Mesodermal cell (in vitro differentiated cells): ENCODE results near the gene INKA2.
"Not testable (repeated sequence)": the region's sequence is repeated elsewhere in the genome, so short reads cannot be mapped to it uniquely, and the experiment has no call there.

Source experiments
- H3K27ac ChIP-seq: 2 replicates; pipeline ENCODE4 v1.7.0; 2013; ENCODE audit warnings: mild to moderate bottlenecking, low read depth, low read length, moderate library complexity; ENCODE audit not compliant: severe bottlenecking
- H3K36me3 ChIP-seq: 2 replicates; pipeline ENCODE4 v1.7.1; 2013; ENCODE audit warnings: mild to moderate bottlenecking, low read length, moderate library complexity; ENCODE audit not compliant: control insufficient read depth, insufficient read depth
- H3K4me1 ChIP-seq: one replicate; pipeline ENCODE4 v1.7.1; 2013; ENCODE audit warnings: mild to moderate bottlenecking, low read length; ENCODE audit not compliant: insufficient read depth, control insufficient read depth, poor library complexity, severe bottlenecking
- H3K4me3 ChIP-seq: 2 replicates; pipeline ENCODE4 v1.7.0; 2013; ENCODE audit warnings: low read length, control low read depth, mild to moderate bottlenecking; ENCODE audit not compliant: insufficient read depth, poor library complexity, severe bottlenecking; ENCODE audit errors: extremely low read depth
- H3K9me3 ChIP-seq: 2 replicates; pipeline ENCODE4 v1.7.1; 2013; ENCODE audit warnings: mild to moderate bottlenecking, low read length, moderate library complexity; ENCODE audit not compliant: control insufficient read depth
- WGBS, 2 experiments: methylation state at CpG; one replicate each; pipeline ENCODE4 v1.1.5; 2013; ENCODE audit warnings: missing lambda C conversion rate in 2 of 2; ENCODE audit not compliant: insufficient coverage in 2 of 2; 5-methylcytosine and 5-hydroxymethylcytosine counted together

Gene INKA2

GRCh38 chr1:111751906-111752575, 12.8 kb upstream of the INKA2 start:
- H3K36me3 ChIP-seq: peaks cover 4% of the 10 kb centered on the region
- no peak overlapping the region for H3K4me3 ChIP-seq
- peaks cover 10% of the 10 kb centered on the region for H3K4me1 ChIP-seq
- WGBS, 2 experiments: no CpG with 5 or more reads among the region's 2 CpGs
- H3K27ac ChIP-seq: no peak overlapping the region
- H3K9me3 ChIP-seq: no peaks in the 10 kb centered on the region

- Histone ChIP-seq H3K4me1 (peaks cover 7% of the 10 kb centered on the region), H3K36me3 (no peaks in the 10 kb centered on the region), H3K4me3 (no peak overlapping the region), H3K27ac (no peak overlapping the region), H3K9me3 (no peaks in the 10 kb centered on the region)
- WGBS, 2 experiments: 92 to 100% methylated on average over 2 of the region's 2 CpGs
Measured at GRCh38 chr1:111750856-111751255, 11.7 kb upstream of the INKA2 start.

GRCh38 chr1:111749628-111750027, 10.4 kb upstream of the INKA2 start:
- Histone ChIP-seq H3K9me3 (no peaks in the 10 kb centered on the region), H3K4me3 (no peak overlapping the region), H3K27ac (peak overlapping the region; percentile 19), H3K4me1 (peaks cover 7% of the 10 kb centered on the region), H3K36me3 (no peaks in the 10 kb centered on the region)
- 92 to 100% methylated on average over 1 to 2 of the region's 3 CpGs for WGBS, 2 experiments

GRCh38 chr1:111747947-111748346, 8.8 kb upstream of the INKA2 start:
- Histone ChIP-seq H3K4me3 (no peak overlapping the region), H3K4me1 (peaks cover 19% of the 10 kb centered on the region), H3K27ac (no peak overlapping the region), H3K9me3 (no peaks in the 10 kb centered on the region), H3K36me3 (no peaks in the 10 kb centered on the region)
- 96 to 100% methylated on average over 3 of the region's 4 CpGs for WGBS, 2 experiments

- WGBS, 2 experiments: 33 to 41% methylated on average over 2 of the region's 3 CpGs
- Histone ChIP-seq H3K9me3 (no peaks in the 10 kb centered on the region), H3K27ac (no peak overlapping the region), H3K4me1 (peaks cover 24% of the 10 kb centered on the region), H3K36me3 (no peaks in the 10 kb centered on the region), H3K4me3 (no peak overlapping the region)
Measured at GRCh38 chr1:111747282-111747734, 8.1 kb upstream of the INKA2 start.

- WGBS, 2 experiments: 88 to 90% methylated on average over 1 to 2 of the region's 2 CpGs
- no peaks in the 10 kb centered on the region for H3K9me3 ChIP-seq
- peaks cover 24% of the 10 kb centered on the region for H3K4me1 ChIP-seq
- no peaks in the 10 kb centered on the region for H3K36me3 ChIP-seq
- no peak overlapping the region for H3K27ac ChIP-seq
- H3K4me3 ChIP-seq: no peak overlapping the region
Measured at GRCh38 chr1:111746614-111746999, 7.4 kb upstream of the INKA2 start.

GRCh38 chr1:111745675-111746613, 6.7 kb upstream of the INKA2 start:
- Histone ChIP-seq H3K9me3 (no peaks in the 10 kb centered on the region), H3K27ac (no peak overlapping the region), H3K36me3 (no peaks in the 10 kb centered on the region), H3K4me3 (no peak overlapping the region), H3K4me1 (peaks cover 24% of the 10 kb centered on the region)
- 88 to 91% methylated on average over 1 to 2 of the region's 9 CpGs for WGBS, 2 experiments

- WGBS, 2 experiments: 71% methylated on average over 1 of the region's 3 CpGs; no CpG with 5 or more reads in 1 of the 2 experiments
- H3K27ac ChIP-seq: no peak overlapping the region
- no peaks in the 10 kb centered on the region for H3K36me3 ChIP-seq
- H3K9me3 ChIP-seq: no peaks in the 10 kb centered on the region
- peaks cover 16% of the 10 kb centered on the region for H3K4me1 ChIP-seq
- no peak overlapping the region for H3K4me3 ChIP-seq
Measured at GRCh38 chr1:111743679-111744101, 4.5 kb upstream of the INKA2 start.

- H3K27ac ChIP-seq: no peak overlapping the region
- peaks cover 17% of the 10 kb centered on the region for H3K4me1 ChIP-seq
- H3K36me3 ChIP-seq: no peaks in the 10 kb centered on the region
- no peaks in the 10 kb centered on the region for H3K9me3 ChIP-seq
- WGBS, 2 experiments: 95 to 100% methylated on average over 2 of the region's 5 CpGs
- no peak overlapping the region for H3K4me3 ChIP-seq
Measured at GRCh38 chr1:111742938-111743549, 3.8 kb upstream of the INKA2 start.

- not testable (repeated sequence) for H3K36me3 ChIP-seq, H3K27ac ChIP-seq, H3K4me3 ChIP-seq, H3K9me3 ChIP-seq
- H3K4me1 ChIP-seq: peaks cover 25% of the 10 kb centered on the region
- WGBS, 2 experiments: 88 to 97% methylated on average over 9 to 11 of the region's 14 CpGs
Measured at GRCh38 chr1:111742292-111742691, 3.1 kb upstream of the INKA2 start.
